CD4-positive, alpha-beta T cell treated with Interleukin-2 at 100 ng/mL for 4 hours (primary cell): Measurements from ENCODE around the gene KCNJ4.

Source experiments
- DNase-seq: peaks from one replicate; pipeline ENCODE4 v3.0.0-alpha.2; 2020; ENCODE audit warnings: low spot score

KCNJ4 gene

DNA sequence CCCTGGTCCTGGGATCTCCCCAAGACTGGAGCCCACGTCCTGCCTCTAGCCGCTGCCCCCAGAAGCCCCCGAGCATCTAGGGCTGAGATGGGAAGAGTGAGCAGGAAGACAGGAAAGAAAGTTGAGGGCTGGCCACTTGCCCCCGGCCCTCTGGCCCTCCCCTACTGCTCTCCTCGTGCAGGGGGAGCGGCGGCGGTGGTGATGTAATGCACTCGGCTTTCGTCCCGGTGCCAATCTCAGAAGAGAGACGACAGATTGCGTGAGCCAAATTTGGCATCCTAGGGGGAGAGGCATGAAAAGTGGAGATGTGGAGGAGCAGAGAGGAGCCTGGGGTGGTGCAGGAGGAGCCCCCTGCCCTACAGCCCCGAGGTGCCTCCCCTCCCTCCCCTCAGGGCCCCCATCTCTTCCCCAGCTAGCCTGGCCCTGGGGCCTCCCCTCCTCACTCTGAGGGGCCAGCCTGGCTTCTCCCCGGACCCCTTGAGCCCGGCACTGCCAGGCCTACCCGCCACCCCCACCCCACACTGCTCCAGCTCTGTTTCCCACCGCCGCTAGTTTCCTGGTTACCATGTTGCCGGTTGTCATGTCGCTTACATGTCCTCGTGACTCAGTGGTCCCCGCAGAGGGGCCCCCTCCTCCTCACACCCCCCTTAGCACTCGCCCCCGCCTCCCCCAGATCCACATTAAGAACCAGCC lies 2.5 kb downstream of the KCNJ4 start:
- DNase-seq = no peak

GRCh38 chr22:38451864-38452263 lies 3.1 kb downstream of the KCNJ4 start:
- no peak for DNase-seq

DNA sequence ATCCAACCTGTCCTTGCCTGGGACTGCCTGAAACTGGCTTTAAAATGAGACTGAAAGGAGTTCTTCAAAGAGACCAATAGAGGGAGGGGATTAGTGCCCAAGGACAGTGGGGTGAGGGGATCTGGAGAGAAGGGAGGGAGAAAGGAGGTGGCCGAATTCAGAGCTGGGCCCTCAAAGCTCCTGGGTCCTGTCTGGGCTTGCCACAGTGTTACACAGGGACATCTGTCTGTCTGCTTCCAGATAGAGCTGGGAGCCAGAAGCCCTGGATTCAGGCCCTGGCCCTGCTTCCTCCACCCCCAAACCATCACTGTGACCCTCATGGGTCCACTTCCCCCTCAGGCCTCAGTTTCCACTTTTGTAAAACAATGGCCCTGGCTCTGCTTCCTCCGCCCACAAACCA lies 3.6 kb downstream of the KCNJ4 start:
- no peak for DNase-seq

GRCh38 chr22:38450234-38450797 lies 4.7 kb downstream of the KCNJ4 start:
- no peak for DNase-seq

DNA sequence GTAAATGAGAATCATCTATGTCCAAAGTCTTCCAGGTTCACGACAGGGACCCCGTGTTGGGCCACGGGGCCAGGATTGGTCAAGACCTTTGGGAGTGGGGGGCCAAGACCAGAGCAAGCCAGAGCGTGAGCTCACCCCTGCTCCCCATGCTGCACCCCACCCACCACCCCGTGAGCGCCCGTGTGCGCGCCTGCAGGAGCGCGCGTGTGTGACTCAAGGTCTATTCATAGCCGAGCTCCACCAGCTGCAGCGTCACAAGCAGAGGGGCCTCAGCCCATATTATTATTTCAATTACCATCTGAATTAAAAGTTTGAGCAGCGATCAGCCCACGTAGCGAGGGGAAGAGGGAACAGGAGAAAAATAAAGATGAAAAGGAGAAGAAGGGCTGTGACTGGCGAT lies 5.2 kb downstream of the KCNJ4 start:
- no peak for DNase-seq

DNA sequence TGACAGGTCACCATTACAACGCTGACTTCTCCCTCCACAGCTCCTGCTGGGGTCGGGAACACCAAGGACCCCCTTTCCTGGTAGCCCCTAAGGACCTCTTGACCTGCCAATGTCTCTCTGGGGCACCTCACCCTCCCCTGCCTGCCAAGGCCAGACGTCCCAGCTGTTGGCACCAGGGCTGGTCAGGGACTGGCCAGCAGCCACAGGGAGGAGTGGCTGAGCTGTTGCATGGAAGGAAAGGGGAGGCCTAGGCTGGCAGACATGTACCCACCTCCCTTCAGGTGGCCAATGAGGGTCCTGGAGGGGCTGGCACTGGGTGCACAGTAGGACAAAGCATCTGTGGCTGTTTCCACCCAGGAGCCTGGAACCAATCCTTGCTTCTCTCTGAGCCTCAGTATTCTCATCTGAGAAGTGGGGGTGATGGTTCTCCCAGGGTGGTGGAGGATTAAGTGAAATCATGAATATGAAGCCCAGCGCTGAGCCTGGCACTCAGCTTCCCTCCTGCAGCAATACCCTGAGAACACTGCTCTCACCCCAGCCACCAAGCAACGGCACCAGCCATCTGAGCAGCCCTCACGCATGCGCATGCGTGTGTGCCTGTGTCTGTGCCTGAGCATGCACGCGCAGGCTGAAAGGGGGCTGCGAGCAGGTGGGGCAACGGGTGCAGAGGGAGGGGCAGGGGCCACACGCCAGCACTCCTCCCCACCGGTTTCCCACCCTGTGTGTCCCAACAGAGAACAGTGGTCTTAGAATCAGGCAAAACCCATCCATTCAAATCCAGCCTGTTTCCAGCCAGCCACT lies 5.9 kb downstream of the KCNJ4 start:
- no peak for DNase-seq

GRCh38 chr22:38446018-38446601 lies 8.9 kb downstream of the KCNJ4 start:
- DNase-seq = no peak

GRCh38 chr22:38444783-38445182 lies 10.2 kb downstream of the KCNJ4 start:
- no peak for DNase-seq

DNA sequence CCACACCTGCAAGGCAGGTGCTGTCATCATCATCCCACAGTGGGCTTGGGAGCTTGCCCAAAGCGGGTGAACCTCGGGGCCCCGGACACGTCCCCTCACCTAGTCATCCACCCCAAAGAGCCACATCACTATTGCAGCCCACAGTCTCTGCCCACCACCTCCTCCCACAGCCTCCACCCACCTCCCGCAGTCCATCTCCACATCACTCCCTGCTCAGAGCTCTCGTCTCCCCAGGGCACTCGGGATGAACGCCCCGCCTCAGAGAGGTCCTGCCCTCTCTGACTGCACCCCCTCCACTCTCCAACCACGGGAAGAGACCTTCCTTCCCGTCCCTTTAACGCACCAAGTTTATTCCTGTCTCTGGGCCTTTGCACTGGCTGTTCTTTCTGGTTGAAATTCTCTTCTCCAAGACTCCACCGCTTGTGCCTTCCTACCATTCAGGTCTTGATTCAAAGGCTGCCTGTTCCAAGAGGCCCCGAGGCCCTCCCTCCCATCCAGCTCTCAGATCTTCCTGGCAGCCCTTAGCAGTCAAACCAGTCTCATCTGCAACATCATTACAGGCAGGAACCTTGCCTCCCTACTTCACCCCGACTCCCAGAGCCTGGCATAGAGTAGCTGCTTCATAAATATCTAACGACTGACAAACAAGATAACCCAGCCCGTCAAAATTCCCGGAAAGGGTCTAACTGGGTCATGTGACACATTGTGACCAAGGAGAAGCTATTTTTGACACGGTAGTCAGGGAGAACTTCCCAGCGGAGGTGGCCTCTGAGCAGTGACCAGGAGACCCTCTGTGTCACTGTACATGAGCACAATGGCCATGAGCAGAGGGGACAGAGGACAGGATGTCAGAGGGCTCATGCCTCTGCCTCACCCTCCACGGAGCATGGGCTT lies 11.1 kb downstream of the KCNJ4 start:
- no peak for DNase-seq

DNA sequence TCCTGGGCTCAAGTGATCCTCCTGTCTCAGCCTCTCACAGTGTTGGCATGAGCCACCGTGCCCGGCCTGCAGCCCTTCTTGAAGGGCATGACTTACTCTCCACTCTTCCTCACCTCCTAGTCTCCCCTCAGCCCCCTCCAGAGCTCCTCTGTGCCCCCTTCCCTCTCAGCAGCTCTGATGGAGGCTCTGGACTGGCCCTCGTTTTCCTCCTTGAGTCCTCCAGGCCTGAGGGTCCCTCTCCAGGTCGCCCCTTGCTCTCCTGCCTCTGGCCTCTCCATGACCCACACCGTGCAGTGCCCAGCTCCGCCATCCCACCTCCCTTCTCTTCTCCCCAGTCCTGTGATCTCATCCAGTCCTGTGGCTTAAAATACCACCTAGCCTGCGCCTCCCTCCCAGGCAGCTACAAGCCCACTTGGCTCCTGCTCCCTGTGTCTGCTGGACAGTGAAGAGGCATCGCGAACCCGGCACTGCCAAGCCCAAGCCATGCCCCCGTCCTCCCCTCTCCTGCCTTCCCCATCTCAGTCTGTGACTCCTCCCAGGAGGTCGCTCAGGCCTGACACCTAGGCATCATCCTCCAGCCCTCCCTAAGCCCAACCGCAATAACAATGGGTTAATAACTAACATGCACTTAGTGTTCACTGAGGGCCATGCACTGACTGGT lies 11.9 kb downstream of the KCNJ4 start:
- no peak for DNase-seq

DNA sequence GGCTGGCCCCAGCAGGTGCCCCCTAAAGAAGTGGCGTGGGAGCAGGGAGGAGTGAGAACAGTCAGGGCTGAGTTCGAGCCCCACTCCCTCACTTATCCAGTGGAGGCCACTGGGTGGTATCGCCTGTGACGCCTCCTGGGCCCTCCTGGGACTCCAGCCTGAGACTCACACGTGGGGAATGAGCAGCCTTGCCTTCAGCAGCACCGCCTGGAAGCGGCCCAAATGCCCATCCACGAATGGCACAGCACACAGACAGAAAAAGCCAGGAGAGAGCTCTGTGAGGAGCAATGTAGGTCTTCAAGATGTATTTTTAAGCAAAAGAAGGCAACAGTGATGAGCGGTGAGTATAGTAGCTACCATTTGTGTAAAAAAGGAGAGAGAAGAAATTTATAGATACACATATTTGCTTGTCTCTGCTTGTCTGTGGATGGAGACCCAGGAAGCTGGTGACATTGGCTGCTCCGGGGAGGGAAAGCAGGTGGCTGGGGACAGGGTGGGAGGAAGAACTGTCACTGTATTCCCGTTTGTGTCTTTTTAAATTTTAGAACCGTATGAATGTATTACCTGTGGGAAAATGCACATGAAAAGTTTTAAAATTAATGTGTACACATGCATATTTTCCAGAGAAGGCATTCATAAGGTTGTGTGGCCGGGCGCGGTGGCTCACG lies 13.2 kb downstream of the KCNJ4 start:
- DNase-seq = no peak

GRCh38 chr22:38440747-38441350 lies 14.2 kb downstream of the KCNJ4 start:
- DNase-seq = no peak

- DNase-seq = no peak
Measured at GRCh38 chr22:38437416-38437815, 17.6 kb downstream of the KCNJ4 start.

GRCh38 chr22:38436629-38437395 lies 18.2 kb downstream of the KCNJ4 start:
- no peak for DNase-seq

GRCh38 chr22:38435965-38436364 lies 19.0 kb downstream of the KCNJ4 start:
- no peak for DNase-seq

- no peak for DNase-seq
Measured at GRCh38 chr22:38435010-38435409, 20.0 kb downstream of the KCNJ4 start.

- no peak for DNase-seq
Measured at GRCh38 chr22:38433871-38434270, 21.1 kb downstream of the KCNJ4 start.

DNA sequence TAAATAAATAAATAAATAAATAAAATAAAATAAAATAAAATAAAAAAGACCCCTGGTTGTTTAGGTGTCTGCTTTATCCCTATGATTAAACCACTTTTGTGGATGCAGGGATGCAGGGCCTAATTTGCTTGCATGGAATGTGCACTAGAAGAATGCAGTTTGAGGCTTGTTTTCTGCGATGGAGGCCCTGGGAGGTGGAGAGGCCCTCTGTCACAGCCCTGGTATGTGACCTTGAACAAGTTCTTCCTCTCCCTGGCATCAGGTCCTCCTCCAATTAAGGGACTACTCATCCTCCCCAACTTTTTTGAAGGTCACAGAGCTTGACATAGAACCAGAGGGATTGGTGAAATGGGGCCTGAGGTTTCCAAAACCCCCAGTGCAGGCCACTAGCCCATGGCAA lies 22.7 kb downstream of the KCNJ4 start:
- DNase-seq = no peak

DNA sequence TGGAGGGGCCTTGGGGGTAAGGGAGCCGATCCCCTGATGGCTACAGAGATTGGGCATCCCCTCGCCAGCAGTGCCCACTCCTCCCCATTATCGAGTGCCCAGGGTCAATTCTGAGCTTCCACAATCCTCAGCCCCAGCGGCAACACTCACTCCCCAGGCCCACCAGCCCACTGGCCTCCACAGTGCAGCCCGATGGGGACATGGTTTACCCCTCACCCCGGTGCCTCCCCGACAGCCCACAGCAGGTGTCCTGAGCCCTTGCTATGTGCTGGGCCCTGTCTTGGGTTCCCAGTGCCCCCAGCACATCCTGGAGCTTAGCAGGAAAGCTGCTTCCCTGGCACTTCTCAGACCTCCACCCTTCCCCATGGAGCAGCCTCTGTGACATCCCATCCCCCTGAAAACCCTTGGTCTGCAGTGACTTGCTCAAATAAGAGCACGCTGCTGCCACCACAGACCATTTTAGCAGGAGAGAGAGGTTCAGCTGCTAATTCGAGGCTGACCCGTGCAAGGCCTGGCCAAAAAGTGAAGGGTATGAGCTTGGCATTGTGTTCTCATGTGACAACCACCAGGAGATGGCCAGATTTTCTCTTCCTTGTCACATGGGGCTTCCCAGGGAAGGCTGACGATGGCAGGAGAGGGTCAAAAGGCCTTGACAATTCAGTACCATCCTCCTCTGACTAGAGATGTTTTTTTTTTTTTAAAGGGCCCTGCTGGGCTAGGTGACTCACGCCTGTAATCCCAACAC lies 23.6 kb downstream of the KCNJ4 start:
- DNase-seq = no peak
